NCI-H526 (cell line): ENCODE data around the gene ACP5.
"Not testable (repeated sequence)": the region's sequence is repeated elsewhere in the genome, so short reads cannot be mapped to it uniquely, and the experiment has no call there.

Experiments
- DNase-seq, 2 experiments: peaks; one replicate each; lab custom pipeline; 2025; lab: John Stamatoyannopoulos, UW

Gene ACP5

DNA sequence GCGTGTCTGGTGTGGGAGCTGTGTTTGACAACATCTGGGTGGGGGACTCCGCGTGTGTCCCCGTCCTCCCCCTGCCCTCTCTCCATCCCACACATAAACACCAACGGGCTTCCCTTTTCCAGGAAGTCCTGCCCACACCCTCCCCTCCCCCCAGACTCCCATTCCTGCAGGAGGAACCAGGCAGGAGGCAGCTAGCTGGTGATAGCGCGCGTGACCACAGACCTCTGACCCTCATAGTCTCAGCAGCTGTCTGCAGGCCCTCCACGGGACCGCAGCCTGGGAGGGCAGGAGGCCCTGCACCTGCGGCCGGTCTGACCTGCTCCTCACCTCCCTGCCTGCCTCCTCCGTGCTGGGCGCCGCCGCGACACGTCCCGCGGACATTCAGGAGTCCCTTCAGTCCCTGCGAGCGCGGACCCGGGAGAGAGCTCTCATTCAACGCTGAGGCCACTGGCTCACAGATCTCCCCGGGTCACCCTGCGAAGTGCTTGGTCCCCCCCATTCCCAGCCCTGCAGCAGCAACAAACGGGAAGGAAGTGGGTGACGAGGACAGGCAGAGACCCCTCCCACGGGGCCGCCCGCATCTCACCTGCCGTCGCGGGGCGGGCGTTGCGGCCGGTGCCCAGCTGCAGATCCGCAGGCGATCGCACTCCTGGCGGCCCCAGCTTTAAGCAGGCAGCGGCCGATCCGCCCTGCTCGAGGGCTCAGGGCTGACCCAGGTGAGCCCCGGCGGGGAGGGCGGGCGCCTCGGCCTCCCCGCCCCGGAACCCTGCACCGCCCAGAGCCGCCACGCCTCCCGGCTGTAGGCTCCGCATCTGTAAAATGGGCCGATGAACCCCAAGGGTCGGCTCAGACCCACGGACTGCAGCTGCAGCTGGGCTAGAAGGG lies 1.1 kb upstream of the ACP5 start:
- no peak for DNase-seq

DNA sequence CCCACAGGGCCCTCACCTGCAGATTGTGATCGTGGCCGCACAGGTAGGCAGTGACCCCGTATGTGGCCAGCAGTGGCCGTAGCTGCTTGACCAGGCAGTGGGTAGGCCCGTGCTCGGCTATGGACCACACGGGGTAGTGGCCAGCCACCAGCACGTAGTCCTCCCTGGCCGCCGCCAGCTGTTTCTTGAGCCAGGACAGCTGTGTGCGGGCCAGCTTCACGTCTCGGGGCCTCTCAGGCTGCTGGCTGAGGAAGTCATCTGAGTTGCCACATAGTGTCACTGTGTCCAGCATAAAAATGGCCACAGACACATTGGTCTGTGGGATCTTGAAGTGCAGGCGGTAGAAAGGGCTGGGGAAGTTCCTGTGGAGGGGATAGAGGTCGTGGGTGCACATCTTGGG lies 1.2 kb downstream of the ACP5 start:
- DNase-seq, result no peak

DNA sequence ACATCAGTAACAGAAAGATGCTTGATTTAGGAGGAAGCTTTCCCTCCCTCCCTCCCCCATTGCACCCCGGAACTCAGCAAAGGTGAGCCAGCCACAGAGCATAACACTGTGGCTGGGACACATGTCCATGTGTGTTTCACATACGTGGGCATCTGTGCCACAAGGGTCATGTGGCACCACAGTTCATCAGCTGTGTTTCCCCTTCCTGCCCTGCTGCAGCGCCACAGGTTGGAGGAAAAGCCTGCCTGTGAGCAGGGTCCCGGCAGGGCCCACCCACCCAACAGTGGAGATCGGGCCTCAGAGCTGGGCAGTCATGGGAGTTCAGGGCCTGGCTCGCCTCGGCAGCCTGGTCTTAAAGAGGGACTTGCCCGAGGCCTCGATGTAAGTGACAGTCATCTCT lies 2.8 kb downstream of the ACP5 start:
- no peak for DNase-seq

DNA sequence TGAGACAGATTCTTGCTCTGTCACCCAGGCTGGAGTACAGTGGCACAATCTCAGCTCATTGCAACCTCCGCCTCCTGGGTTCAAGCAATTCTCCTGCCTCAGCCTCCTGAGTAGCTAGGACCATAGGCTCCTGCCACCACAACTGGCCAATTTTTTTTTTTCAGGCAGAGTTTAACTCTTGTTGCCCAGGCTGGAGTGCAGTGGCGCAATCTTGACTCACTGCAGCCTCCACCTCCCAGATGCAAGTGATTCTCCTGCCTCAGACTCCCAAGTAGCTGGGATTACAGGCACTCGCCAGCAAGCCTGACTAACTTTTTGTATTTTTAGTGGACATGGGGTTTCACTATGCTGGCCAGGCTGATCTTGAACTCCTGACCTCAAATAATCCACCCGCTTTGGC lies 3.7 kb downstream of the ACP5 start:
- DNase-seq, result not testable (repeated sequence)

DNA sequence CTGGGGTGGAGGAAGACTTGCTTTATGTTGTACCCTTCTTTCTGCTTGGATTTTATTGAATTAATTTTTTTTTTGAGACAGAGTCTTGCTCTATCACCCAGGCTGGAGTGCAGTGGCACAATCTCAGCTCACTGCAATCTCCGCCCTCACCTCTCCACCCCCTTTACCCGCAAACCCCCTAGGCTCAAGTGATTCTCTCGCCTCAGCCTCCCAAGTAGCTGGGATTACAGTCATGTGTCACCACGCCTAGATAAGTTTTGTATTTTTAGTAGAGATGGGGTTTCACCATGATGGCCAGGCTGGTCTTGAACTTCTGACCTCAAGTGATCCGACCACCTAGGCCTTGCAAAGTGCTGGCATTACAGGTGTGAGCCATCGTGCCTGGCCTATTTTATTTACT lies 4.1 kb downstream of the ACP5 start:
- not testable (repeated sequence) for DNase-seq

DNA sequence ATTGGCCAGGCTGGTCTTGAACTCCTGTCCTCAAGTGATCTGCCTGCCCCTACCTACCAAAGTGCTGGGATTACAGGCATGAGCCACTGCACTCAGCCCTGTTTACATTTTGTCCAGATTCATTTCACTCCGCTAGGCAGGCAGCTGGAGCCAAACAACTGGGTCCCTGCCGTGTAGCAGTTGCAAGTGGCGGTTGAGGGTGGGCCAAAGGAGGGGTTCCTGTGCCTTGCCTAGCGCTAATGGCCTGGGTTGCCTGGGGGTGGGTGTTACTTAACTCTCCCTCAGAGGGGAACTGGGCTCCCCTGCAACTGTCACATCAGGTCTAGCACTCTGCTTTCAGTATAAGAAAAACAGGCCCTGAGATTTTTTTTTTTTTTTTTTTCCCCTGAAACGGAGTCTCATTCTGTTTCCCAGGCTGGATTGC lies 7.4 kb downstream of the ACP5 start:
- no peak for DNase-seq

DNA sequence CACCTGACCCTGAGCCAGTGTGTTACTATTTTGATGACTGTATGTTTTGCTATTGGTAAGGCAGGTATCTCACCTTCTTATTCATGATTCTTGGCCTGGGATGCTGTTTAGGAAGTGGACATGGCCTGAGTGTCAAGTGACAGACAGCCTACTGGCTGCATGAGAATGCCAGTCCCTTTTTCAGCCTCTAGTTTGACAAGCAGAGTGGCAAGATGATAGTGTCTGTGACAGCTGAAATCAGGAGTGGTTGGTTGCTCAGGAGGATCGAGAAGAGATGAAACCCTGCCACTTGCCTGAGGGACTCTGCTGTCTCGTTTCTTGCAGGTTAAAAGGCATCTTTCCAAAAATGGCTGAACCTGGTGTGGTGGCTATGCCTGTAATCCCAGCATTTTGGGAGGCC lies 11.3 kb downstream of the ACP5 start:
- DNase-seq, result no peak

DNA sequence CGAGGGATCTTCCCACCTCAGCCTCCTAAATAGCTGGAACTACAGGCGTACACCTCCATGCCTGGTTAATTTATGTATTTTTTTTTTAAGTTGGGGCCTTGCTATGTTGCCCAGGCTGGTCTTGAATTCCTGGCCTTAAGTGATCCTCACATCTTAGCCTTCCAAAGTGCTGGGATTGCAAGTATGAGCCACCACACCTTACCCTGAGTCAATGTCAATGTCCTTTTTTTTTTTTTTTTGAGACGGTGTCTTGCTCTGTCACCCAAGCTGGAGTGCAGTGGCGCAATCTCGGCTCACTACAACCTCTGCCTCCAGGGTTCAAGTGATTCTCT lies 11.8 kb downstream of the ACP5 start:
- not testable (repeated sequence) for DNase-seq

DNA sequence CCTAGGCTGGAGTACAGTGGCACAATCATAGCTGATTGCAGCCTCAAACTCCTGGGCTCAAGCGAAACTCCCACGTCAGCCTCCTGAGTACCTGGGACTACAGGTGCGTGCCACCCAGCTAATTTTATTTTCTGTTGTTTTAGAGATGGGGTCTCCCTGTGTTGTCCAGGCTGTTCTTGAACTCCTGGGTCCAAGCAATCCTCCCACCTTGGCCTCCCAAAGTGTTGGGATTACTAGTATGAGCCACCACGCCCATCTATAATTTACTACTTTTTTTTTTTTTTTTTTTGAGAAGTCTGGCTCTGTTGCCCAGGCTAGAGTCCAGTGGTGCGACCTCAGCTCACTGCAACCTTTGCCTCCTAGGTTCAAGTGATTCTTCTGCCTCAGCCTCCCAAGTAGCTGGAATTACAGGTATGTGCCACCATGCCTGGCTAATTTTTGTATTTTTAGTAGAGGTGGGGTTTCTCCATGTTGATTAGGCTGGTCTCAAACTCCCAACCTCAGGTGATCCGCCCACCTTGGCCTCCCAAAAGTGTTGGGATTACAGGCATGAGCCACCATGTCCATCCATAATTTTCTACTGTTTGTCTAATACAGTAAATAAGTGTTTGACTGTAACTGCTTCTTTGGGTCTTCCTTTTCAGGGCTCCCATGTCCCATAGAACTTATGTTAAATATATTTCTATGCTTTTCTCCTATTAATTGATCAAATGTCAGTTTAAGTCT lies 13.2 kb downstream of the ACP5 start:
- not testable (repeated sequence) for DNase-seq

DNA sequence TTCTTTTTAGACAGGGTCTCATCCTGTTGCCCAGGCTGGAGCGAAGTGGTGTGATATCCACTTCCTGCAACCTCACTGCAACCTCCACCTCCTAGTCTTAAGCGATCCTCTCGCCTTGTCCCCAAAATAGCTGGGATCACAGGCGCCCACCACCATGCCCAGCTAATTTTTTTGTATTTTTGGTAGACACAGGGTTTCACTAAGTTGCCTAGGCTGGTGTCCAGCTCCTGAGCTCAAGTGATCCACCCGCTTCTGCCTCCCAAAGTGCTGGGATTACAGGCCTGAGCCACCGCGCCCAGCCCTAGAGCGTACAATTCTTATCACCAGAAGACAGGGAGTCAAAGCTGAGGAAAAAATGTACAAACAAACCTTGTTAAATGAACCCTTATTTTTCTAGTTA lies 13.9 kb downstream of the ACP5 start:
- DNase-seq, result no peak

DNA sequence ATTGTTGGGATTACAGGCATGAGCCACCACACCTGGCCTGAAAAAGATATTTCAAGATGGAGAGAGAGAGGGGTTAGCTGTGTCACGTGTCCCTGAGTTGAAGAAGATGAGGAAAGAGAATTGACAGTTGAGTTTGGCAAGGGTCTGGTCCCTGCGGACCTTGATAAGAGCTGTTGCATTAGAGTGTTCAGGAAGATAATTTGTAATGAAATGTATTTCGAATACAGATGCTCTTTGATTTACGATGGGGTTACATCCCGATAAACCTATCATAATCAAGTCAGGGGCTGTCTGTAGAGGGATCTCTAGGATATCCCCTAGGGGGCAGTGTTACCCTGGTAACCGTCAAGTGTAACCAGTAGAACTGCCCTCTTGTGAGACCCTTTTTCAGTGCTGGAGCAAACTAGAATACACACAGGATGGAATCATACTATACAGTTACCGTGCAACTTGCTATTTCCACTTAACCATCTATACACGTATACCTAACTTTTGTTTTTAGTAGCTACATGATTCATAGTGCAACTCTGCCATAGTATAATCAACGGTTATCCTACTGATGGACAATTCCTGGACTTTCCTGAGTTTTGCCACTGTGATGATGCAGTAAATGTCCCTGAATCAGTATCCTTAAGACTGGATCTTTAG lies 16.9 kb downstream of the ACP5 start:
- DNase-seq, result peak; percentile 51 to 77

DNA sequence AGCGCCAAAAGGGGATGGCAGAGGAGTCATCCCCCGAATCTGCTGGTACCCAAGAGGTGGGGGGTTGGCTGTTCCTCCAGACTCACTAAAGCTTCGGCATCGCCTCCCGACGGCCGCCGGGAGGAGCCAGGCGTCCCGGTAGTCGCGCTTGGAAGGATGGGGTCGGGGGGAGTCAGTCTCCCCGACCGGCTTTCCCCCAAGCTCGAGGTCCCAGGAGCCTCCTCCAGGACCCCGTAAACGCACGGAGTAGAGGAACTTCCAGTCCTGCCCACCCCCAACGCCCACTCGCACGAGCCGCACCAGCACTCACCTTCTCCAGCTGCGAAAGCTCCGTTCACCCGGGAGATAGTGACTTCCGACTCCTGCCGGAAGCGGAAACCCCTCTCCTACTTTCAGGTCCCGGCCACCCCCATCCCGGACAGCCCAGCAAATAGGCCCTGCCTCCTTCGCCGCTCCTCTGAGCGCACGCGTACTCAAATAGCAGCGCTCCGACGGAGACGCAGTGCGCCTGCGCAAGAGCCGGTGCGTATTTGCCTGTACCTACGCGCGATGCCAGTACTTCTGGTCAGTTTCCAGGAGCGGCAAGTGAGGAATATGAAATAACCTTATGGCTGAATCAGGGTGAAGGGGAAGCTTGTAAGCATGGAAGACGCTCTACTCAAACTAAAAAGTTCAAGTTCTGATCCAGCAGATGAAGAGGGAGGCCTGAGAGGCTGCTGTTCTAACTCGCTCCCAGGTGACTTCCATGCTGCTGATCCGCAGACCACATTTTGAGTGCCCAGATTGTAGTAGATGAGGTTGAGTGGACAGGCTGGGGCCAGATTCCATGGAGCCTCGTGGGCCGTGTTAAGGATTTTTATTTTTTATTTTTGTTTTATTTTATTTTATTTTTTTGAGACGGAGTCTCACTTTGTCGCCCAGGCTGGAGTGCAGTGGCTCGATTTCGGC lies 18.3 kb downstream of the ACP5 start, which contains the start of gene ELOF1:
ELOF1 (minus strand) TSS at position 350 of the 948 bp plus-strand sequence. CDS start 4,883 bp downstream, outside the sequence.
- peak; percentile 95 to 98 for DNase-seq

DNA sequence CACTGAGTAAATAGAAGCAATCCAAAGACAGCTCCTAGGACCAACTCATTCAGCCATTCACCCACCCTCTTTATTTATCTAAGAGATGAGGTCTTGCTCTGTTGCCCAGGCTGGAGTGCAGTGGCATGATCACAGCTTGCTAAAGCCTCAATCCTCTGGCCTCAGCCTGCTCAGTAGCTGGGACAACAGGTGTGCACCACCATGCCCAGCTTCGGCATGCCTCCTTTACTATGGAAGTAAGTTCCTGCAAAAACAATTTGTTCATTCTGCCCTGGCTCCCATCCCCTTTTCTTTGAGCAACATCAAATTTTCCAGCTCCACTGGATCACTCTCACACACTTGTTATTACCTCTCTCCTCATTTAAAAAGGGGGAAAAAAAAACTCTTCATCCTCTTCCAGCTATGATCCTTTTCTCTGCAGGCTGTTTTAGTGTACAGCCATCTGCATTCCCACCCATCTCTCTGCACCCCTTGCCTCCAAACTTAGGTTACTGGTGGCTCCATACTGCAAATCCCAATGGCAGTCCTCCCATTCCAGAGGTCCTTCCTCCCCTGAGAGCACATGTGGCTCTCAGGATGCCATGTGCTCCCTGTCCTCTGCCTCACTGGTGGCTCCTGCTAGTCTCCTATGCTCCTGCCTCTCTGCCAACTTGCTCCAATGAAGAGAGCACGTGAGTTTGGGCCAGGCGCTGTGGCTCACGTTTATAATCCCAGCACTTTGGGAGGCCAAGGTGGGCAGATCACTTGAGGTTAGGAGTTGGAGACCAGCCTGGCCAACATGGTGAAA lies 20.6 kb downstream of the ACP5 start:
- DNase-seq, result no peak

DNA sequence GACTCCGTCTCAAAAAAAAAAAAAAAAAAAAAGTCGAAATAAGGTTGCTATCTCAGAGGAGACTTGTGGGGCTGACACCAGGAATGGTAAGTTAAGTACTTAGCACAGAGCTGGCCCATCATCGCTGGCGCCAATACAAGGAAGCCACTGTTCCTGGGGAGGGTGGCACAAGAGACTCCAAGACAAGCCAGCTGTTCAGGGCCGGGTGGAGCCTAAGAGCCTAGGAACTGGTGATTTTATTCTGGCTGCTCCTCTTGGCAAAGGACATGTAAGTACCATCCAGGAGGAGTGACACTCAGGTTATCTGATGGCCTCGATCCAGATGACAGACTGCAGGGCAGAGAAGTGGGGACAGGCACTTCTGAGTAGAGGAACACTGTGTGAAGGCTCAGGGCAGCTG lies 22.2 kb downstream of the ACP5 start:
- no peak for DNase-seq

DNA sequence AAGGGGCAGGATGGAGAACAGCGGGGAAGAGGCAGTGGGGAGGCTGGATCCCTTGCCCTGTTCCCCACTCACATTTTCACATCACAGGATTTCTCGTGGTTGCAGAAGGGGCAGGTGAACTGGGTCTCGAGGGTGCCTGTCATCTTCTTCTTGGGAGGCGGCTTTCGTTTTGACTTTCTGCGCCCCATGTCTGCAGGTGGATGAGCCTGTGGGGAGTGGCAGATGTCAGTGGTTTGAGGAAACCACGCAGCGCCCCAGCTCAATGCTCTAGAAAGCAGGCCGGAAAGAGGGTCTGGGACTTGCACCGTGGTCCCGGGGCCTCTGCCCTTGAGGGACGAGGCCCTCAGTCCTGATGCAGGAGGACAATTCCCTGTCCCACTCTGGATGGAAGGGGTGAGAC lies 23.3 kb downstream of the ACP5 start:
- DNase-seq, result no peak

DNA sequence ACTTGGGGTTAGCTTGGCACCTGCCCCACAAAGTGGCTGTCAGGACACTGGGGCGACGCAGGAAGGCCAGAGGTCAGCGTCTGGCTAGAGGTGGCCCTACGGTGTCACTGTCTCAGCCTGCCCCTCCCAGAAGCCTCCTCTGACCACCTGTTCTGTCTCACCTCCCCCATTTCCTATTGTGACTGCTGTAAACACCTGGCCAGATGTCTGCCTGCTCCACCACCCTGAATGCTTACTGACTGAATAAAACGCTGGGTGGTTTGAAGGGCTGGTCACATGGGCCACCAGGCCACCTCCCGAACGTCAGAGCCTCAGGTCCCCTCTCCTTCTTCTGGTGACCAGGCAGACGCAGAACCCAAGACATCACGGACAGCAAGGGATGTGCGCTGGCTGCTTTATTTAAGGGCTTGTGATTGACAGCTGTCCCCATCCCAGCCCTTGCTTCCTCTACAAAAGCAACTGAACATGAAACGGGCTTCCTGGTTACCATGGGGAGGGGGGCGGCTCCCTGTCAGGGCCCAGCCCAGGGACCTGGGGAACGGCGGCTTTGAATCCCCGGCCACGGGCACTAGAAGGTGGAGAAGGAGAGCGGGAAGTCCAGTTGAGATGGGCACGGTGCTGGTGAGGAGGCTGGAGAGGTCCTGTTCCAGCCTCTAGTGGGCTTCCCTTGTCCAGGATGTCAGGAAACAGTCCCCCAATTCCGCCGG lies 24.6 kb downstream of the ACP5 start:
- no peak for DNase-seq

DNA sequence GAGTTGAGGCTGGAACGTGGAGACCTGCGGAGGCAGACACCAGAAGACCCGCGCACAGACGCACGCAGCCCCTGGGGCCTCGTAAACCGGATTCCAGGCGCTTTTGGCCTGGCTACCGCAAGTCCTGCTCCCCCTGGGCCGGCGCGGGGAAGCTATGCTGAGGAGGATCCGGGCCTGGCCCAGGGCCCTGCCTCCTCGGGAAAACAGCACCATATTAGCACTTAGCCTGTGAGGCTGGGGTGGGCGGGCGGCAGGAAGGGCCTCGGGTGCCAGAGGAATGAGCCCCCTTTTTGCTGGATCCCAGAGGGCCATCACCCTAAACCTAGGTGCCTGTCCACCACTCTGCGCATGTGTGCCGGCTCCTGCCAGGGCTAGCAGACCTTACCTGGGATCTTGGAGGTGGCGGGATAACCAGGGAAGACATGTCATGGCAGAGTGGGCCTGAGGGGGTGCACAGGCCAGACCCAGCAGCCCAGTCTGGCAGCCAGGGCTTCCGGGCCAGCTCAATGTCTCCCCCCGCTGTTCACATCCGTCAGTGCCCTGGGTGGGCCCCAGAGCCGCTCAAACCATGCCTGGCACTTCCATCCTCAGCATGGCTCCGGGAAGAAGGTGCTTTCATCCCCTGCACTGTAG lies 25.7 kb downstream of the ACP5 start:
- DNase-seq, result peak in 1 of 2 experiments; percentile 13

DNA sequence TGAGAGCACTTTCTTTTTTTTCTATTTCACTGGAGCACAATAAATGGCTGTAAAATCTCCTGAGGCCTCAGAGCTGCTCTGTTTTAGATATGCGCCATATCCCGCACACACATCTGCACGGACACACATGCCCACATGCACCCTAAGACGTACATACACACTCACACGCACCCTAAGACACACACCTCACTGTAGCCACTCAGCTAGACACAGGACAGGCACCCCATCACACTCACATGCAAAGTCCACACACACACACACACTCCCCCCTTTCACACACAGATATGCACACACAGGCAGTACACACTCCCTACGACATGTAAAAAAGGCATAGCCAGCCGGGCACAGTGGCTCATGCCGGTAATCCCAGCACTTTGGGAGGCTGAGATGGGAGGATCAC lies 27.2 kb downstream of the ACP5 start:
- no peak for DNase-seq

DNA sequence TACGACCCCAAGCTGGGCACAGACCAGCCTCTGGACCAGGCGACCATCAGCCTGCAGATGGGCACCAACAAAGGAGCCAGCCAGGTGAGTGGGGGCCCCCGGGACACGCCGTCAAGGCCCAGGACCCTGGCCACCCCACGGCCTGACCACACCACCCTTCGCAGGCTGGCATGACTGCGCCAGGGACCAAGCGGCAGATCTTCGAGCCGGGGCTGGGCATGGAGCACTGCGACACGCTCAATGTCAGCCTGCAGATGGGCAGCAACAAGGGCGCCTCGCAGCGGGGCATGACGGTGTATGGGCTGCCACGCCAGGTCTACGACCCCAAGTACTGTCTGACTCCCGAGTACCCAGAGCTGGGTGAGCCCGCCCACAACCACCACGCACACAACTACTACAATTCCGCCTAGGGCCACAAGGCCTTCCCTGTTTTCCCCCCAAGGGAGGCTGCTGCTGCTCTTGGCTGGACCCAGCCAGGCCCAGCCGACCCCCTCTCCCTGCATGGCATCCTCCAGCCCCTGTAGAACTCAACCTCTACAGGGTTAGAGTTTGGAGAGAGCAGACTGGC lies 28.0 kb downstream of the ACP5 start:
- DNase-seq, result no peak
